DOHH2 (cell line): ENCODE data around the gene FBXO15.

ENCODE experiments used
- H3F3A ChIP-seq: fragments of 200-600 bp; sonication (generic), shearing (Covaris generic); 2 replicates; pipeline ENCODE4 v1.6.0; 2016; ENCODE audit warnings: antibody characterized with exemption, mild to moderate bottlenecking; ENCODE audit not compliant: control insufficient read depth, insufficient read depth
- H3K27ac ChIP-seq: fragments of 200-600 bp; sonication (generic); 2 replicates; pipeline ENCODE4 v1.5.1; 2014; ENCODE audit warnings: low read depth, mild to moderate bottlenecking, low read length, moderate library complexity
- H3K27me3 ChIP-seq: fragments of 200-600 bp; sonication (generic); 2 replicates; pipeline ENCODE4 v1.6.1; 2014; ENCODE audit warnings: mild to moderate bottlenecking, low read length, mixed read lengths; ENCODE audit not compliant: control insufficient read depth
- H3K36me3 ChIP-seq: fragments of 200-600 bp; sonication (generic); 2 replicates; pipeline ENCODE4 v1.6.1; 2014; ENCODE audit warnings: mild to moderate bottlenecking, low read length, moderate library complexity, mixed read lengths; ENCODE audit not compliant: control insufficient read depth
- H3K4me1 ChIP-seq: fragments of 200-600 bp; sonication (generic); 2 replicates; pipeline ENCODE4 v1.6.1; 2014; ENCODE audit warnings: mild to moderate bottlenecking, low read length, mixed read lengths; ENCODE audit not compliant: control insufficient read depth
- H3K4me2 ChIP-seq: fragments of 200-600 bp; sonication (generic); 2 replicates; pipeline ENCODE4 v1.6.0; 2014; ENCODE audit warnings: mild to moderate bottlenecking, low read length, moderate library complexity
- H3K4me3 ChIP-seq: fragments of 200-600 bp; sonication (generic); 2 replicates; pipeline ENCODE4 v1.5.1; 2014; ENCODE audit warnings: mild to moderate bottlenecking, low read length, mixed read lengths
- H3K79me2 ChIP-seq: fragments of 200-600 bp; sonication (generic); 2 replicates; pipeline ENCODE4 v1.6.1; 2014; ENCODE audit warnings: mild to moderate bottlenecking, low read length, mixed read lengths; ENCODE audit not compliant: control insufficient read depth
- H3K9me2 ChIP-seq: fragments of 200-600 bp; sonication (generic); replicated peaks from 2 replicates; pipeline ENCODE4 v1.6.1; 2014; ENCODE audit warnings: mild to moderate bottlenecking, low read length, mixed read lengths; ENCODE audit not compliant: control insufficient read depth
- H3K9me3 ChIP-seq: fragments of 200-600 bp; sonication (generic); 2 replicates; pipeline ENCODE4 v1.6.1; 2014; ENCODE audit warnings: antibody characterized with exemption, low read length, mixed read lengths; ENCODE audit not compliant: control insufficient read depth, insufficient read depth
- H4K20me1 ChIP-seq: fragments of 200-600 bp; sonication (generic); 2 replicates; pipeline ENCODE4 v1.6.0; 2014; ENCODE audit warnings: low read depth, mild to moderate bottlenecking, antibody characterized with exemption, low read length, moderate library complexity; ENCODE audit not compliant: control insufficient read depth, insufficient read depth
- EZH2phosphoT487 ChIP-seq: fragments of 200-600 bp; sonication (generic); IDR thresholded peaks from 2 replicates; pipeline ENCODE4 v1.6.1; 2017; ENCODE audit warnings: borderline replicate concordance, mild to moderate bottlenecking, antibody characterized with exemption, low read length, moderate library complexity, mixed read lengths
- TF ChIP-seq, protein P1 (sequence below): fragments of 200-600 bp; sonication (generic); IDR thresholded peaks from one replicate; pipeline ENCODE4 v1.5.1; 2014; ENCODE audit warnings: antibody characterized with exemption, mild to moderate bottlenecking, low read depth, low read length; ENCODE audit not compliant: poor library complexity, severe bottlenecking

FBXO15 gene

DNA sequence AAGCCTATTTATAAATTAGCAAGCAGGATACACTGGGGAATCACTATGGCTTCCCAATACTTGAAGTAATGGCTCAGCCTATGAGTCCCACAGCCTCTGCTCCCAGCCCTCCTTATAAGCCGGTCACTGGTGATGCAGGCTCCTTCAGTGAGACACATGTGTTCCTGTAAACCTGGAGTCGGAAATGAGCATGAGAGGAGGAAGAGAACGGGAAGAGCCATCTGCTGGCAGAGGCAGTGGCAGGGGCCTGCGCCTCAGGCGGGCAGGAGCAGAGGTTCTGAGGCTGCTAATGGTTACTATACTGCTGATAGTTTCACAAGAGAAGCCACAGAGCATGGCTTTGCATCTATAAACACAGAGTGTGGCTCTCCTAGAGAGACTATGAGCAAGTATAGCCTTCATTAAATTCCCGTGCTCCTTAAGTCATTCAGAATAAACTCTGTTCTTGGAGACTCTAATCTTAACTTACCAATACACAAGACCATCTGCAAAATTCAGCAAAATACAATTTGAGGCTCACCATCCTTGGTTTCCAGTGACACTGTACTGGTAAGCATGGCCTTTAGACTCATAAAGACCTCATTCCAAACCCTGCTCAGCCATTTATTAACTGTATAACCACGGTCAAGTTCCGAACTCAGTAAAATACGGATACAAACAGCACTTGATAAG is 63.3 kb downstream of the FBXO15 start:
- no peaks in the 10 kb centered on the region for H3K9me2 ChIP-seq
- no peaks in the 10 kb centered on the region for H3K79me2 ChIP-seq
- no peaks in the 10 kb centered on the region for H3K36me3 ChIP-seq
- no peaks in the 10 kb centered on the region for H3K9me3 ChIP-seq
- no peaks in the 10 kb centered on the region for H4K20me1 ChIP-seq
- no peaks in the 10 kb centered on the region for H3K27me3 ChIP-seq
- no peak overlapping the region for H3K4me2 ChIP-seq
- H3K4me3 ChIP-seq: no peak overlapping the region
- H3F3A ChIP-seq: no peaks in the 10 kb centered on the region
- H3K4me1 ChIP-seq: peaks cover 13% of the 10 kb centered on the region
- no peak for TF ChIP-seq EZH2phosphoT487
- TF ChIP-seq, protein P1, sequence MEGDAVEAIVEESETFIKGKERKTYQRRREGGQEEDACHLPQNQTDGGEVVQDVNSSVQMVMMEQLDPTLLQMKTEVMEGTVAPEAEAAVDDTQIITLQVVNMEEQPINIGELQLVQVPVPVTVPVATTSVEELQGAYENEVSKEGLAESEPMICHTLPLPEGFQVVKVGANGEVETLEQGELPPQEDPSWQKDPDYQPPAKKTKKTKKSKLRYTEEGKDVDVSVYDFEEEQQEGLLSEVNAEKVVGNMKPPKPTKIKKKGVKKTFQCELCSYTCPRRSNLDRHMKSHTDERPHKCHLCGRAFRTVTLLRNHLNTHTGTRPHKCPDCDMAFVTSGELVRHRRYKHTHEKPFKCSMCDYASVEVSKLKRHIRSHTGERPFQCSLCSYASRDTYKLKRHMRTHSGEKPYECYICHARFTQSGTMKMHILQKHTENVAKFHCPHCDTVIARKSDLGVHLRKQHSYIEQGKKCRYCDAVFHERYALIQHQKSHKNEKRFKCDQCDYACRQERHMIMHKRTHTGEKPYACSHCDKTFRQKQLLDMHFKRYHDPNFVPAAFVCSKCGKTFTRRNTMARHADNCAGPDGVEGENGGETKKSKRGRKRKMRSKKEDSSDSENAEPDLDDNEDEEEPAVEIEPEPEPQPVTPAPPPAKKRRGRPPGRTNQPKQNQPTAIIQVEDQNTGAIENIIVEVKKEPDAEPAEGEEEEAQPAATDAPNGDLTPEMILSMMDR: no peak
- no peak overlapping the region for H3K27ac ChIP-seq

DNA sequence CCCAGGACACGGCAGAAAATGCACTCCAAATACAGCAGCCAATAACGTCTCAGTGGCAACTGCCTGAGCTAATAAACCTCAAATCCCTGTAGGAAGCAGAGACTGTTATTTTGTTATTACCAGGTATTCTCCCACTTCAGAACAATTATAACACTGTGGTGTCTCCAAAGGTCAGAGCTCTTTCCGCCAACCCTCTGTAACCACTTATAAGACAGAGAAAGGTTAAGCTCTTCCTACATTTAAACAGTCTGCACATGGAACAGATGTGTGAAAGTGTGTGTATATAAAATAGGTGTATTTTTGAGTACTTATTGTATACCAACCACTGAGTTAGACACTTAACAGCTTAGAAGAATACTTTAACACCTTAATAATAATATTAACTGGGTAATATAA is 64.1 kb downstream of the FBXO15 start:
- Histone ChIP-seq H4K20me1 (no peaks in the 10 kb centered on the region), H3K27ac (no peak overlapping the region), H3K4me2 (no peak overlapping the region), H3K27me3 (no peaks in the 10 kb centered on the region; the same call in 1 of the 2 replicates), H3K9me3 (no peaks in the 10 kb centered on the region), H3K4me1 (peaks cover 13% of the 10 kb centered on the region), H3K79me2 (no peaks in the 10 kb centered on the region), H3K9me2 (no peaks in the 10 kb centered on the region), H3K4me3 (no peak overlapping the region), H3K36me3 (no peaks in the 10 kb centered on the region), H3F3A (no peaks in the 10 kb centered on the region)
- no peak for TF ChIP-seq EZH2phosphoT487
- TF ChIP-seq, protein P1: no peak

DNA sequence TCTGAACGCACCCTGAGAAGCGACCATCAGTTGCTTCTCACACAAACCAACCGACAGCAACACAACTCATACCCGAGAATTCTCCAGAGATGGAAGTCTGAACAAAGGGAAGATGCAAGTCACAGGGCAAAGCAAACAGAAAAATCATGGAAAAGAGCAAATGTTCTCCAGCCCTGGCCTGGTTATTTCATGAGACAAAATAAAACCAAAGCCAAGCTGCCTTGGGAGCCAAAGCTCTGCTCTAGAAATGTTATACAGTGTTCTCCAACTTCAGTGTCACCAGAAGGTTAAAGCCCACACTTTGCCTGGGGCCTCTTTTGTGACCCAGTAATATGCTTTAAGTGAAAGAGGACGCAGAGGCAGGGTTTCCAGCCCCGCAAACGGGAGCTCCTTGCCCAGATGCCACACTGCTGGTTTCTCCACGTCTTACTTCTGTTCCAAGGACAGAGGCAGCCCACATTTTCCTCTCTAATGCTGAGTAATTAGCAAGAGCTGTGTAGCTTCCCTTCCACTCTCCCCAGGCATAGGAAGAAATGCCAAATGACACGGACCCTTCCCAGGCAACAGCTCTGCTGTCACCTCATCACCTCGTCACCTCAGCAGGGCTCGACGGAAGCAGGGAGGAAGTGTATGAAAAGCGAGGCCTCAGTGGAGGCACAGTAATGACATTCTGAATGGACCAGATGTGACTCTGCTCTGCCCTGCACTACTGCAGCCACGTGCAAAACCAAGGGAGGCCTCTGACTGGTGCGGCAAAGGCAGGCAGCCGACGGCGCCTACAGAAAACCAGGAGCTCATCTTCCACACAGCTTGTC is 64.7 kb downstream of the FBXO15 start:
- no peaks in the 10 kb centered on the region for H3K79me2 ChIP-seq
- TF ChIP-seq EZH2phosphoT487: no peak
- TF ChIP-seq, protein P1: no peak
- H3K9me2 ChIP-seq: no peaks in the 10 kb centered on the region
- H4K20me1 ChIP-seq: no peaks in the 10 kb centered on the region
- H3K27me3 ChIP-seq: no peaks in the 10 kb centered on the region; the same call in 1 of the 2 replicates
- peaks cover 13% of the 10 kb centered on the region for H3K4me1 ChIP-seq
- H3K27ac ChIP-seq: no peak overlapping the region
- H3K9me3 ChIP-seq: no peaks in the 10 kb centered on the region
- H3K36me3 ChIP-seq: no peaks in the 10 kb centered on the region
- H3F3A ChIP-seq: no peaks in the 10 kb centered on the region
- peak overlapping the region; percentile 28 for H3K4me2 ChIP-seq
- peak overlapping the region; percentile 11; the same call in 1 of the 2 replicates for H3K4me3 ChIP-seq
